GM19238 (cell line): ENCODE measurements around the gene VPS13D.
"Not testable (repeated sequence)": the region's sequence is repeated elsewhere in the genome, so short reads cannot be mapped to it uniquely, and the experiment has no call there.

Source experiments
- DNase-seq: peaks from one replicate; pipeline ENCODE4 v3.0.0; 2011; ENCODE audit warnings: low spot score; ENCODE audit not compliant: insufficient read length

The VPS13D gene

DNA sequence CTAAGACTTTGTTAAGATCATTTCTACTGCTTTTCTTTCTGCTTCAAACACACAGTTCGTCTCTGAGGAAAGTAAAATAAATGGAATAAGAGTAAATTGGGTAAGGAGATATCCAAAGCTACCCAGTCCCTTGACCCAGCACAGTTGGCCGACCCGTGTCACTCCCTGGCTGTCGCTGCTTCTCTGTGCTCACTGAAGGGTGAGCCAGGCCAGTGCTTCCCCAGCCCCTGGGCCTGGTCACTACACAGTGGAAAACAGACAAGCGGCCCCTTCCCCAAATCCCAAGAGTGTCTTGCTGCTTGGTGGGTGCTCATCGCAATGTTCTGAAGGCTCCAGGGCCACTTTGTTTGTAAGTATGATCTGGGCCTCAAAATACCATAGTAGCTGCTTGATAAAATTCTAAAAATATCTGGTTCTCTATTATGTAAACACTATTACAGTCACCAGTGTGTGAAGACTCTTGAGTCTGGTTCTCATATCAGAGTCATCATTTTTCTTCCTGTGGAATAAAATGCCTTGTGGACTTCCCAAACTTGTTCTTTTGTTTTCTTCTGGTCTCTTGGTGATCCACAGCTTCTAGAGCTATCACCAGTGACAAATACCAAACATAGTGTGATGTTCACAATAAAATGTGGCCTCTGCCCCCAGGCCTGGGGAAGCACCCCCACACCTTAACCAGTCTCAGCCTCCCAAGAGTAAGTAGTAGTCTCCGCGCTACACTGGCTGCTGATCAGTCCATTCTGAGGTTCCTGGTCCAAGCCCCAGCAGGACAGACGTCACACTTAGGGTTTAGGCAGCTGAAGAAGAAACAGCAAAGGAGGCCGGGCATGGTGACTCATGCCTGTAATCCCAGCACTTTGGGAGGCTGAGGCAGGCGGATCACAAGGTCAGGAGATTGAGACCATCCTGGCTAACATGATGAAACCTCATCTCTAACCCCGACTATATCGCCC, 282.0 kb downstream of the VPS13D start:
- DNase-seq, result no peak

DNA sequence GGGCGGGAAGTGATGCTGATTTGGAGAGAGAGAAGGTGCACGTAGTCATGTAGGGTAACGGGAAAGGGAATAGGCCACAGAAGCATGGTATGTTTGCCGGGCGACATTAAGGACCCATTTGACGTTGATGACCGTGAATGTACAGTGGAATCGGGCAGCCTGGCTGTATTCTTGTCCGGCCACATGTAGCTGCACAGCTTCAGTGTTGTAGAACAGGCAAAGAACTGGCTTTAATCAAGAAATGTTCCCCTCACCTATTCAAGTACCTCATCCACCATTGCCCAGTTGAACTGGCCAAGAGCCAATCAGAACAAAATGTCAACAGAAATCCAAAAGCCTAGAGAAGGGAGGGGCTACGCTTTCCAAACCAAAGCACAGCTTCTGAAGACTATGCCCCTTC, 283.4 kb downstream of the VPS13D start:
- no peak for DNase-seq

- no peak for DNase-seq
Observed at GRCh38 chr1:12514590-12514989, 284.8 kb downstream of the VPS13D start.

- no peak for DNase-seq
Observed at GRCh38 chr1:12515234-12515633, 285.4 kb downstream of the VPS13D start.

DNA sequence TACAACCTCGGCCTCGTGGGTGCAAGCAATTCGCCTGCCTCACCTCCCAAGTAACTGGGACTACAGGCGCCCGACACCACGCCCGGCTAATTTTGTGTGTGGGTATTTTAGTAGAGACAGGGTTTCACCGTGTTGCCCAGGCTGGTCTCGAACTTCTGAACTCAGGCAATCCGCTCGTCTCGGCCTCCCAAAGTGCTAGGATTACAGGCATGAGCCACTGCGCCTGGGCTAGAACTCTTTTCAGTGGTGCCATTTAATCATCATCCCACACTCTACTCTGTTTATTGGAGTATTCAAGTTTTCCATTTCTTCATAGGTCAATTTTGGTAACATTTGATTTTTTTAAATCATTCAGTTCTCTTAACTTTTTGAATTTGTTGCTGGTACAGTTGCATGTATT, 286.9 kb downstream of the VPS13D start:
- DNase-seq, result no peak

DNA sequence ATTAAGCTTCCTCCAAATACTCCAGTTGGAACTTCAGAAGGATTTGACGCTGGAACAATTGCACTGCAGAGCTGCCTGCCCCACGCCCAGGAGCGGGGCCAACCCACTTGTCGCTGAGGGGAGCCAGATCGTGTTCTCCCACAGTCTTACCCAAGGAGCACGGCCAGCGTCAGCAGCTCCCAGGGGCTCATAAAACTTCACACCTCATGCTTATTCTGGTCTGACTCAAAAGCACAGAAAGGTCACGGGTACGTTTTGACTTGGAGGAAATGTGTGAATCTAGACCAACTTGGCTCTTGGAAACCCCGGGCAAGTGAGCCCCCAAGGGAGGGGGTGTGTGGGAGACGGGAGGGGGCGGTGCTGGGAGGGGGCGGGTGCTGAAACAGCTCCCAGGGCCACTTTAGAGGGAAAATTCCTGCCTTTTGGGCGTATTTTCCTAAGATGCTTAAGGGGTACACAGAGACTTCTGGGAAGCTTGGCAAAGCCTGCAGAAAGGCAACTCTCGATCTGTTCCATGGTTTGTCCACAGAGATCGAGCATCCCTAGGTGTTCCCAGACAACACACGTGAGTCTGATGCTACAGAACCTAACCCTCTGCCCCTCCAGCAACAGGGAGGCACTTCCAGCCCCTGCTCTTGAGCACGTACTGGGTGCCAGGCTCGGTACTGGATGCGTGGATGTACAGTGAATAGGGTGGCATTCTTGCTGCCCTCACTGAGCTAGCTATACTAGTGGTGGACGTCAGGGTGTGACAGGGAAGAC, 289.3 kb downstream of the VPS13D start:
- DNase-seq, result no peak

DNA sequence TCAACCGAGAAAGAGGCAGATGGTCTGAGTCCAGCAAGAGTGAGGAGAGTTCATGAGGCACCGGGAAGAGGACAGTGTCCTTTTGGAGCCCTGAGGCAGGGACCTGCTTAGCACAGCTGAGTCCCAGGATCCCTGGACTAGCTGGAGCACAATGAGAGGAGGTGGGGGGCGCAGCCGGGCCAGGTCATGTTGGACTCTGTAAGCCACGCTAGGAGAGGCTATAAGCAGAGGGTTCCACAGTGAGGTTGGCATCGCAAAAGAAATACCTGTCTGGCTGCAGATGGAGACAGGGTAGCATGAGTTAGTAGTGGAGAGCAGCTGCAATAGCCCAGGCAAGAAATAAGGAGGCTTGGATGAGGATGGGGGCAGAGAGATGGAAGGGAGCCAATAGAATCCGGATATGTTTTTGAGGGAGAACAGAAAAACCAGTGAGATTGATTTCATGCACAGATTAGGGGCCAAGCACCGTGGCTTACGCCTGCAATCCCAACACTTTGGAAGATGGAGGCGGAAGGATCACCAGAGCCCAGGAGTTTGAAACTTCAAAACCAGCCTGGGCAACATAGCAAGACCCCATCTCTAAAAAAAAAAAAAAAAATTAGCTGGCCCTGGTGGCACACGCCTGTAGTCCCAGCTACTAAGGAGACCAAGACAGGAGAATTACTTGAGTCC, 290.0 kb downstream of the VPS13D start:
- no peak for DNase-seq

- DNase-seq, result no peak
Observed at GRCh38 chr1:12521096-12521495, 291.3 kb downstream of the VPS13D start.

DNA sequence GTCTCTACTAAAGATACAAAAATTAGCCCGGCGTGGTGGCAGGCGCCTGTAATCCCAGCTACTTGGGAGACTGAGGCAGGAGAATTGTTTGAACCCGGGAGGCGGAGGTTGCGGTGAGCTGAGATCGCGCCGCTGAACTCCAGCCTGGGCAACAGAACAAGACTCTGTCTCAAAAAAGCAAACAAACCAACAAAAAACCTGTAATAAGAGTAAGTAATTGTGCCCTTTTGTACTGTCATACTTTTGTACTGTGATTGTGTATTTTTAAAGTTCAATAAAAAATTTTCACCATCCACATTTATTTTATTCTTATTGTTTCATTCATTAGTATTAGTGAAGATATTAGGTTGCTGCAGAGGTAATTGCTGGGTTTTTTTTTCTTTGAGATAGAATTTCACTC, 292.9 kb downstream of the VPS13D start:
- not testable (repeated sequence) for DNase-seq

DNA sequence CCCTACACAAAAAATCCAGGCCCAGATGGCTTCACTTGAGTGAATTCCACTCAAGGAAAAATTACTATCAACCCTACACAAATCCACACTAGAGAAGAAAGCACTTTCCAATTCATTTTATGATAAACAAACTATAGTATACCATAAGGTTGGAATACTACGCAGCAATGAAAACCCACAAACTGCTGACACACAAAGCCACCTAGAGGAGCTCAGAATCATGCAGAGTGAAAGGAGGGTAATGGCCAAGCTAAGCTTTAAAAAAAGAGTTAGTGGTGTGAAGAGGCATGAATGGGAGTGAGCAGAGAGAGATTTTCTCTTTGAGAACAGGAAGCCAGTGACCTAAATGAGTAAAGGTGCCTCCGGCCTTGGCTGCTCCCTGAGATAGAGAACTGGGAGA, 294.4 kb downstream of the VPS13D start:
- DNase-seq, result no peak

DNA sequence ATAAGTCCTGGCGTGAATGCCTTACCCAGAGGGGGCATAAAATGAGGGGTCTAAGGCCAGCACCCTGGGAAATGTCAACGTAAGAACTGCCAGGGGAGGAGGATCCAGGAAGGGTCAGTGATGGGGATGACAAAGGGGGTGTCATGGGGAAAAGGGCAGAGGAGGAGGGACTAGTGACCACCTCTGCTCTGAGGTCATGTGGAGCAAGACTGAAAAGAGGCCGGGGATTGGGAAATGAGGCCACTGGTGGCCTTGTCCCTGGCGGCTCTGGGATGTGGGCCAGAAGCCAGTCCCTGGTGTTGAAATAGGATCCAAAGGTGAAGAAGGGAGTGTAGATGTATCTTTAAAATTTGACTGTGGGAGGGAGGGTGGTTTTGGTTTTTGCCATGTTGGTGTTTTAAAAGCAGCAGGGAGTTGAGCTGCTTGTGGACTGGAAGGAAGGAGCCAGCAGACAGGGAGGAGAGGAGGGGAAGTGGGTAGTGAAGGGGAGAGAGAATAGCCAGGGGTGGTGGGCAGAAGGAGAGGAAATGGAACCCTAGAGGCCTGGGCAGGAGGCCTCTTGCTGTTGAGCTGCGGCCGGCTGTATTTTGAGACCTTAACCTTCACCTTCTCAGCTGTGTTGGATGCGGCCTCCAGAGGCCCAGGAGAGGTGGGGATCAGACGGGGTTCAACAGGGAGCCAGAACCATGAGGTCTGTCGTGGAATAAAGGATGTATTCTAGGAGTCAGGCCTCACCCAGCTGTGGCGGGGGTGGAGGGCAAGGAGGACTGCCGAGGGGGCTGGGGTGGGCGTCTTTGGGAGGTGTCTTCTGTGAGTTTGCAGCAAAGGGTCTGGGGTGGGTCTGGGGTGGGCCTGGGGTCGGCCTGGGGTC, 295.7 kb downstream of the VPS13D start:
- no peak for DNase-seq

GRCh38 chr1:12527564-12527963, 297.7 kb downstream of the VPS13D start:
- no peak for DNase-seq

DNA sequence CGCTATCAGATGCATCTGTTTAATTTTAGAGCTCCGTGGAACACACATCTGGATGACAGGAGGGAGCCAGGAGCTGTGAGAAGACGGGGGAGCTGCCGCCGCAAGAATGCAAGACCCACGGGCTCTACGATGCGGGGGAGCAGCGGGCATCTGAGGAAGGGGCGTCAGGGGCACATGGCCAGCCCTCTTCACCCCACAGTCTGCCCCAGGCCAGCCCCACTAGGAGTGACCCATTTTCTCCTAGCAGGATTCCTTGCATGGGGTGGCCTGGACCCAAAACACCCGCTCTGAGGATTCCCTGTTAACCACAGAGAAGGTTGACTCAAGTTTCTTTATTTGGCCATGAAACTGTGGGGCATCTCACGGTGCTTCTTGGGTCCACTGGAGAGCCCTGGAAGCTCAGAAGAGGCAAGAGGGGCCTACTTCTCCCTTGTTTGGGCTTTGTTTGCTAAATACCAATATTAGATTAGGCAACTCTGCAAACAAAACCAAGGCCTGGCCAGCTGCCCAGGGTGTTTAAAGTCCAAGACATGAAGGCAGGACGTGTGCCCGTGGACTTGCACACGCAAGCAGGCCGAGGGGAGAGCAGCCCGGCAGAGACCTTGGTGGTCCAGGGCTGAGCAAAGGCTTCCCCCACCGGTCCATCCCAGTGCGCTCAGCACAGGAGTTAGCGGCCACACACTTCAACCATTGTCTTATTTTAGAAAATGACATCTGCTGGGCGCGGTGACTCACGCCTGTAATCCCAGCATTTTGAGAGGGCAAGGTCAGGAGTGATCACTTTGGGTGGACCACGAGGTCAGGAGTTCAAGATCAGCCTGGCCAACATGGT, 298.4 kb downstream of the VPS13D start:
- DNase-seq, result no peak

GRCh38 chr1:12529640-12530174, 299.9 kb downstream of the VPS13D start:
- no peak for DNase-seq

DNA sequence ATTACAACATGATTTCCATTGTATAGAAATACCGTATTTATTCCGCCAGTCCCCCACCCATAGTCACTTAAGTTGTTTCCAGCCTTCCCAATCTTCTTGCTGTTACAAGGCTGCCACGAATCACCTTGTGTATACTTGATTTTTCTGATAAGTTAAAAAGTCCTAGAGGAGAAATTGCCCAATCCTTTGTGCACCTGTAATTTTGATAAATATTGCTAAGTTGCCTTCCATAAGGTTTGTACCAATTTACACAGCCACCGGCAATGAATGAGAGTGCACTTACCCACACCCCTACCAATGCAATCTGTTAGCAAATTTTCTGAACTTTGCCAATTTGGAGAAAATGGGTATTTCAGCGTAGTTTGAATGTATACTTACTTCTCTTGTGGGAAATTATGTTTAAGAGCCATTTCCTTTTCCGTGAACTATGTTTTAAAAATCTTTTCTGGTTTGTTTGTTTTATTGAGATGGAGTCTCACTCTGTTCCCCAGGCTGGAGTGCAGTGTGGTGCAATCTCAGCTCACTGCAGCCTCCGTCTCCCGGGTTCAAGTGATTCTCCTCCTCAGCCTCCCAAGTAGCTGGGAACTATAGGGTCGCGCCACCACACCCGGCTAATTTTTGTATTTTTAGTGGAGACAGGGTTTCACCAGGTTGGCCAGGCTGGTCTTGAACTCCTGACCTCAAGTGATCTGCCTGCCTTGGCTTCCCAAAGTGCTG, 300.8 kb downstream of the VPS13D start:
- DNase-seq, result no peak

GRCh38 chr1:12531179-12531499, 301.3 kb downstream of the VPS13D start:
- DNase-seq, result no peak

- no peak for DNase-seq
Observed at GRCh38 chr1:12532405-12533315, 302.8 kb downstream of the VPS13D start.

DNA sequence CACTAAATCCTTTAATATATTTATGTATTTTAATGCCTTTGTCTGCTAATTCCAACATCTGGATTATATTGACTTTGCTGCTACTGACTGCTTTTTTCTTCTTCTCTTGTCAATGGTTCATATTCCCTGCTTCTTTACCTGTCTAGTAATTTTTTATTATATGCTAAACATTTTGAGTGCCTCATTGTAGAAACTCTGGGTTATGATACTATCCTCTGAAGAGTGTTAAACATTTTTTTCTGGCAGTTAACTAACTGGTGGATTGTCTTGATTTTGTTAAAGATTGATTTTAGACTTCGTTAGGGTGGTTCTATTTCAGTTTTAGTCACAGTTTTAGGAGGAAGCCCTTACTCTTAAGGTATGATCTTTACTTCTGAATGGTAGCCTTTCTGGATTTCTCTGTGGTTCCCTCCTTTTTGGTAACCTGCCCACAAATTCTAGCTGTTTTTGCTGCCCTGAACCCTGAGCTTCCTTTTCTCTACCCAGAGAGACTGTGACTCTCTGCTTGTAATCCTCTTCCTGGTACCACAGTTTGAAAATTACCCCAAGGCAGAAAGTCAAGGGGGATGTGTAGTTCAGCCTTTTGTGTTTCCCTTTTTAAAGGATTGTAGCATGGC, 306.3 kb downstream of the VPS13D start:
- no peak for DNase-seq
